Astrocyte (in vitro differentiated cells and primary cell): Measurements from ENCODE around the gene APOOL. TPM values are rescaled to one million over a fixed set of nuclear protein-coding genes. Genes with fewer than 3 reads are reported as not detected.
"Not testable (repeated sequence)": the region's sequence is repeated elsewhere in the genome, so short reads cannot be mapped to it uniquely, and the experiment has no call there.

Source experiments
- DNase-seq: peaks from one replicate; pipeline ENCODE4 v3.0.0-alpha.2; 2010; ENCODE audit warnings: low read depth
- FAIRE-seq: peaks from 2 replicates; lab custom pipeline; 2011; peaks lifted over from hg19 to GRCh38; lab: Jason Lieb, UNC
- H2AFZ ChIP-seq: 2 replicates; pipeline ENCODE4 v1.6.0; 2012; ENCODE audit warnings: low read depth, low read length, inconsistent platforms
- H3K27ac ChIP-seq: 2 replicates; pipeline ENCODE4 v1.5.1; 2011; ENCODE audit warnings: low read depth, low read length, inconsistent platforms
- H3K27me3 ChIP-seq: 2 replicates; pipeline ENCODE4 v1.6.0; 2011; ENCODE audit warnings: low read length, inconsistent platforms; ENCODE audit not compliant: insufficient read depth
- H3K36me3 ChIP-seq: 2 replicates; pipeline ENCODE4 v1.5.1; 2011; ENCODE audit warnings: low read length, inconsistent platforms; ENCODE audit not compliant: insufficient read depth
- H3K4me1 ChIP-seq: 2 replicates; pipeline ENCODE4 v1.5.1; 2011; ENCODE audit warnings: low read length, inconsistent platforms; ENCODE audit not compliant: insufficient read depth
- H3K4me2 ChIP-seq: 2 replicates; pipeline ENCODE4 v1.6.0; 2012; ENCODE audit warnings: low read length, inconsistent platforms
- H3K4me3 ChIP-seq: 2 replicates; pipeline ENCODE4 v1.5.1; 2011; ENCODE audit warnings: low read depth, mild to moderate bottlenecking, low read length, inconsistent platforms; ENCODE audit not compliant: insufficient read depth
- H3K79me2 ChIP-seq: 2 replicates; pipeline ENCODE4 v1.6.0; 2012; ENCODE audit warnings: mild to moderate bottlenecking, low read length, inconsistent platforms; ENCODE audit not compliant: insufficient read depth
- H3K9ac ChIP-seq: 2 replicates; pipeline ENCODE4 v1.6.0; 2012; ENCODE audit warnings: mild to moderate bottlenecking, low read length, inconsistent platforms
- H3K9me3 ChIP-seq: 2 replicates; pipeline ENCODE4 v1.5.1; 2012; ENCODE audit warnings: low read depth, mild to moderate bottlenecking, low read length, inconsistent platforms; ENCODE audit not compliant: insufficient read depth
- H4K20me1 ChIP-seq: 2 replicates; pipeline ENCODE4 v1.6.0; 2012; ENCODE audit warnings: low read length, inconsistent platforms; ENCODE audit not compliant: insufficient read depth
- H3K27ac Mint-ChIP-seq: one replicate; pipeline ENCODE4 v1.8.0; 2021; ENCODE audit warnings: mild to moderate bottlenecking, mixed read lengths; ENCODE audit not compliant: unreplicated experiment
- H3K27me3 Mint-ChIP-seq: one replicate; pipeline ENCODE4 v1.8.0; 2021; ENCODE audit warnings: low read depth, mixed read lengths; ENCODE audit not compliant: unreplicated experiment
- H3K36me3 Mint-ChIP-seq: one replicate; pipeline ENCODE4 v1.8.0; 2021; ENCODE audit warnings: low read depth, mixed read lengths; ENCODE audit not compliant: unreplicated experiment
- H3K4me1 Mint-ChIP-seq: one replicate; pipeline ENCODE4 v1.8.0; 2021; ENCODE audit warnings: low read depth, mixed read lengths; ENCODE audit not compliant: unreplicated experiment
- H3K4me3 Mint-ChIP-seq: one replicate; pipeline ENCODE4 v1.8.0; 2021; ENCODE audit warnings: mild to moderate bottlenecking, moderate library complexity, mixed read lengths; ENCODE audit not compliant: unreplicated experiment
- H3K9me3 Mint-ChIP-seq: one replicate; pipeline ENCODE4 v1.8.0; 2021; ENCODE audit warnings: mild to moderate bottlenecking, mixed read lengths; ENCODE audit not compliant: unreplicated experiment
- EZH2 ChIP-seq: IDR thresholded peaks from 2 replicates; pipeline ENCODE4 v1.6.1; 2012; ENCODE audit warnings: mild to moderate bottlenecking, low read length, inconsistent platforms; ENCODE audit not compliant: insufficient read depth
- total RNA-seq: library from RNA; stranded (reverse); gene quantifications from 2 replicates; pipeline ENCODE4 v1.2.1, GENCODE V29; 2021
- TF ChIP-seq, protein P1 (sequence below): IDR thresholded peaks from 2 replicates; pipeline ENCODE4 v1.5.1; 2011; ENCODE audit warnings: low read depth, mild to moderate bottlenecking, inconsistent platforms, low read length, moderate library complexity; ENCODE audit not compliant: insufficient read depth

The APOOL gene
- total RNA-seq, 1 donor from 2014 or later, result 18.2 TPM

DNA sequence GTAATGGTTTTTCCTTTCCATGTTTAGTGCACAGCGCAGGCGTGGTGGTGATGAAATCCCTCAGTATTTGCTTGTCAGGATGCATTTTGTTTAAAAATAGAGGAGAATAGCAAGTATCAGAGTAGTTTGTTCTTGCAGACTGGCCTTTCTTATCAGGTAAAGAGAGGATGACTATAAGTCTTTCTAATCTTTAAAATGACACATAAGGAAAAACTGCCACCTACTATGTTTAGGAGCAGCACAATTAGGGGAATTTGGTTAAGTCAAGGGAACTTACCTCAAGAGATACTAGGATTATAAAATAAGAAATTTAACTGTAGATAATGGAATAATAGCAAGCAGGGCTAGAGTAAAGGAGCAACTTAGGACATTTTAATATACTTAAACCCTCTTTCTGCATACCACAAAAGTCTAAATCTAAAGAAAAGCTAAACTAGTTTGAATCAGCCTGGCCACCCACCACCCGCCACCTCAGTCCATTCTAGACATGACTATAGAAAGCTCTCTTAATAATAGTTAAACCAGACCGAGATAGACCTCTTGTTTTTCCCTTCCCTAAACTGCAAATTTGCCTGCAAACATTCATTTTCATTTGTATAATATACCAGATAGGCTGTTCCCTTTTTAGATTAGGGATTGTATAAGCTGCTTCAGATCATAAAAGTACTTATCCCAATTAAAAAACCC, 62.0 kb downstream of the APOOL start:
- Histone ChIP-seq H2AFZ (no peak overlapping the region), H3K9me3 (no peaks in the 10 kb centered on the region), H3K9ac (no peak overlapping the region), H3K27ac (no peak overlapping the region), H4K20me1 (no peaks in the 10 kb centered on the region), H3K27me3 (no peaks in the 10 kb centered on the region), H3K36me3 (no peaks in the 10 kb centered on the region), H3K4me3 (no peak overlapping the region), H3K79me2 (no peaks in the 10 kb centered on the region), H3K4me2 (no peak overlapping the region), H3K4me1 (no peaks in the 10 kb centered on the region)
- H3K9me3 Mint-ChIP-seq, result no peaks in the 10 kb centered on the region
- H3K36me3 Mint-ChIP-seq, result peaks cover 4% of the 10 kb centered on the region
- DNase-seq, result no peak
- no peaks in the 10 kb centered on the region for H3K27me3 Mint-ChIP-seq
- TF ChIP-seq EZH2, result no peak
- TF ChIP-seq, protein P1, sequence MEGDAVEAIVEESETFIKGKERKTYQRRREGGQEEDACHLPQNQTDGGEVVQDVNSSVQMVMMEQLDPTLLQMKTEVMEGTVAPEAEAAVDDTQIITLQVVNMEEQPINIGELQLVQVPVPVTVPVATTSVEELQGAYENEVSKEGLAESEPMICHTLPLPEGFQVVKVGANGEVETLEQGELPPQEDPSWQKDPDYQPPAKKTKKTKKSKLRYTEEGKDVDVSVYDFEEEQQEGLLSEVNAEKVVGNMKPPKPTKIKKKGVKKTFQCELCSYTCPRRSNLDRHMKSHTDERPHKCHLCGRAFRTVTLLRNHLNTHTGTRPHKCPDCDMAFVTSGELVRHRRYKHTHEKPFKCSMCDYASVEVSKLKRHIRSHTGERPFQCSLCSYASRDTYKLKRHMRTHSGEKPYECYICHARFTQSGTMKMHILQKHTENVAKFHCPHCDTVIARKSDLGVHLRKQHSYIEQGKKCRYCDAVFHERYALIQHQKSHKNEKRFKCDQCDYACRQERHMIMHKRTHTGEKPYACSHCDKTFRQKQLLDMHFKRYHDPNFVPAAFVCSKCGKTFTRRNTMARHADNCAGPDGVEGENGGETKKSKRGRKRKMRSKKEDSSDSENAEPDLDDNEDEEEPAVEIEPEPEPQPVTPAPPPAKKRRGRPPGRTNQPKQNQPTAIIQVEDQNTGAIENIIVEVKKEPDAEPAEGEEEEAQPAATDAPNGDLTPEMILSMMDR, result no peak
- no peak overlapping the region for H3K4me3 Mint-ChIP-seq
- H3K4me1 Mint-ChIP-seq, result no peaks in the 10 kb centered on the region
- no peak overlapping the region for H3K27ac Mint-ChIP-seq
- no peak for FAIRE-seq

GRCh38 chrX:85077247-85077646, 73.6 kb downstream of the APOOL start:
- H4K20me1 ChIP-seq, H3K4me2 ChIP-seq, H3K9me3 ChIP-seq, H3K4me3 ChIP-seq, H3K4me1 Mint-ChIP-seq, H3K9ac ChIP-seq, H3K4me3 Mint-ChIP-seq, H2AFZ ChIP-seq, H3K4me1 ChIP-seq, FAIRE-seq, H3K9me3 Mint-ChIP-seq, H3K27ac ChIP-seq, DNase-seq, H3K79me2 ChIP-seq, H3K27me3 Mint-ChIP-seq, H3K27ac Mint-ChIP-seq, H3K27me3 ChIP-seq, H3K36me3 ChIP-seq: not testable (repeated sequence)
- peaks cover 11% of the 10 kb centered on the region for H3K36me3 Mint-ChIP-seq

GRCh38 chrX:85084770-85085393, 81.2 kb downstream of the APOOL start:
- Histone ChIP-seq H3K9me3 (no peaks in the 10 kb centered on the region), H4K20me1 (no peaks in the 10 kb centered on the region), H3K9ac (no peak overlapping the region), H3K27ac (no peak overlapping the region), H2AFZ (no peak overlapping the region), H3K27me3 (no peaks in the 10 kb centered on the region), H3K4me2 (no peak overlapping the region), H3K4me3 (no peak overlapping the region), H3K4me1 (no peaks in the 10 kb centered on the region), H3K79me2 (no peaks in the 10 kb centered on the region), H3K36me3 (no peaks in the 10 kb centered on the region)
- H3K4me1 Mint-ChIP-seq, result no peaks in the 10 kb centered on the region
- H3K4me3 Mint-ChIP-seq, result no peak overlapping the region
- peak; percentile 99 for FAIRE-seq
- TF ChIP-seq EZH2, result no peak
- TF ChIP-seq, protein P1, result peak; percentile 63
- H3K27me3 Mint-ChIP-seq, result no peaks in the 10 kb centered on the region
- no peak overlapping the region for H3K27ac Mint-ChIP-seq
- peak; percentile 10 for DNase-seq
- peaks cover 2% of the 10 kb centered on the region for H3K9me3 Mint-ChIP-seq
- peaks cover 7% of the 10 kb centered on the region for H3K36me3 Mint-ChIP-seq
